Measurements from ENCODE around the gene SMAD3. TPM values are rescaled to one million over a fixed set of nuclear protein-coding genes. Genes with fewer than 3 reads are reported as not detected.

Gene SMAD3
- polyA plus RNA-seq, 1 donor from 2014 or later: 1.0 TPM

- Histone ChIP-seq H3K9ac (ENCODE audit: low read length) (no peak overlapping the region), H3K36me3 (ENCODE audit: insufficient read depth, low read length) (no peaks in the 10 kb centered on the region), H4K20me1 (ENCODE audit: insufficient read depth) (no peaks in the 10 kb centered on the region), H3K79me2 (replicated peaks; ENCODE audit: insufficient read depth, low read length) (no peaks in the 10 kb centered on the region), H3K9me3 (ENCODE audit: low read length) (peaks cover 4% of the 10 kb centered on the region), H2AFZ (ENCODE audit: low read depth, low read length) (no peak overlapping the region), H3K9me2 (ENCODE audit: insufficient read depth, low read length) (no peaks in the 10 kb centered on the region), H3K27ac (ENCODE audit: low read length) (no peak overlapping the region), H3F3A (ENCODE audit: insufficient read depth, low read length, poor library complexity, severe bottlenecking) (no peaks in the 10 kb centered on the region), H3K4me2 (ENCODE audit: low read length) (no peak overlapping the region), H3K27me3 (ENCODE audit: insufficient read depth, low read depth, low read length) (no peaks in the 10 kb centered on the region), H3K4me3 (ENCODE audit: low read length) (no peak overlapping the region)
- no peak for TF ChIP-seq EZH2 (IDR thresholded peaks at IDR 0.05; ENCODE audit: borderline replicate concordance, insufficient read depth, low read length, poor library complexity, severe bottlenecking)
- no peak for TF ChIP-seq TAF1 (IDR thresholded peaks at IDR 0.05; ENCODE audit: low read depth)
- TF ChIP-seq REST (IDR thresholded peaks at IDR 0.05; ENCODE audit: borderline replicate concordance): no peak
- no peak for TF ChIP-seq EP300 (conservative IDR thresholded peaks at IDR 0.05; ENCODE audit: poor library complexity, severe bottlenecking)
Observed at GRCh38 chr15:67109141-67110034, 44.0 kb downstream of the SMAD3 start.

GRCh38 chr15:67110361-67110781 lies 45.0 kb downstream of the SMAD3 start:
- no peak overlapping the region for H3K9ac ChIP-seq (ENCODE audit: low read length)
- H3K9me3 ChIP-seq (ENCODE audit: low read length): peaks cover 4% of the 10 kb centered on the region
- H2AFZ ChIP-seq (ENCODE audit: low read depth, low read length): no peak overlapping the region
- no peaks in the 10 kb centered on the region for H3K36me3 ChIP-seq (ENCODE audit: insufficient read depth, low read length)
- no peak overlapping the region for H3K4me3 ChIP-seq (ENCODE audit: low read length)
- H3K27me3 ChIP-seq (ENCODE audit: insufficient read depth, low read depth, low read length): no peaks in the 10 kb centered on the region
- no peaks in the 10 kb centered on the region for H4K20me1 ChIP-seq (ENCODE audit: insufficient read depth)
- no peak overlapping the region for H3K27ac ChIP-seq (ENCODE audit: low read length)
- no peaks in the 10 kb centered on the region for H3K9me2 ChIP-seq (ENCODE audit: insufficient read depth, low read length)
- no peak for TF ChIP-seq TAF1 (IDR thresholded peaks at IDR 0.05; ENCODE audit: low read depth)
- no peak for TF ChIP-seq RAD21 (conservative IDR thresholded peaks at IDR 0.05)
- TF ChIP-seq EP300 (conservative IDR thresholded peaks at IDR 0.05; ENCODE audit: poor library complexity, severe bottlenecking): no peak
- no peak for TF ChIP-seq REST (IDR thresholded peaks at IDR 0.05; ENCODE audit: borderline replicate concordance)
- no peak for TF ChIP-seq MXI1 (conservative IDR thresholded peaks at IDR 0.05; ENCODE audit: poor library complexity, severe bottlenecking)
- no peak for TF ChIP-seq SMC3 (conservative IDR thresholded peaks at IDR 0.05; ENCODE audit: poor library complexity)
- no peak for TF ChIP-seq CTCF (IDR thresholded peaks at IDR 0.05; ENCODE audit: poor library complexity, severe bottlenecking)
- no peak for TF ChIP-seq EZH2 (IDR thresholded peaks at IDR 0.05; ENCODE audit: borderline replicate concordance, insufficient read depth, low read length, poor library complexity, severe bottlenecking)
- no peak for TF ChIP-seq POLR2AphosphoS5 (IDR thresholded peaks at IDR 0.05)
- H3K4me2 ChIP-seq (ENCODE audit: low read length): no peak overlapping the region
- no peaks in the 10 kb centered on the region for H3F3A ChIP-seq (ENCODE audit: insufficient read depth, low read length, poor library complexity, severe bottlenecking)
- no peaks in the 10 kb centered on the region for H3K79me2 ChIP-seq (replicated peaks; ENCODE audit: insufficient read depth, low read length)

Measured in neural cell (in vitro differentiated cells).